HG03064 (cell line): Measurements from ENCODE around the gene NCBP3.
"Not testable (repeated sequence)": the region's sequence is repeated elsewhere in the genome, so short reads cannot be mapped to it uniquely, and the experiment has no call there.

Source experiments
- ATAC-seq: cut with Tn5 transposase; IDR thresholded peaks from one replicate; pipeline ENCODE4 v1.9.1; 2021; ENCODE audit warnings: low read depth; ENCODE audit not compliant: unreplicated experiment

NCBP3 gene

GRCh38 chr17:3848229-3848835 is 2.3 kb upstream of the NCBP3 start:
- no peak for ATAC-seq

- no peak for ATAC-seq
Measured at GRCh38 chr17:3847165-3847670, 1.2 kb upstream of the NCBP3 start.

- ATAC-seq: no peak
Measured at GRCh38 chr17:3846437-3847164, 555 bp upstream of the NCBP3 start.

GRCh38 chr17:3845291-3845620 is 790 bp downstream of the NCBP3 start:
- ATAC-seq: no peak

GRCh38 chr17:3844556-3844955 is 1.5 kb downstream of the NCBP3 start:
- not testable (repeated sequence) for ATAC-seq

- no peak for ATAC-seq
Measured at GRCh38 chr17:3843935-3844516, 2.0 kb downstream of the NCBP3 start.

- ATAC-seq: no peak
Measured at GRCh38 chr17:3838206-3838605, 7.8 kb downstream of the NCBP3 start.

- ATAC-seq: no peak
Measured at GRCh38 chr17:3836551-3836950, 9.5 kb downstream of the NCBP3 start.

GRCh38 chr17:3835410-3836229 is 10.4 kb downstream of the NCBP3 start:
- ATAC-seq: no peak

- ATAC-seq: no peak
Measured at GRCh38 chr17:3834811-3835210, 11.2 kb downstream of the NCBP3 start.

GRCh38 chr17:3828852-3829232 is 17.2 kb downstream of the NCBP3 start:
- no peak for ATAC-seq

GRCh38 chr17:3828151-3828851 is 17.7 kb downstream of the NCBP3 start:
- ATAC-seq: no peak

- no peak for ATAC-seq
Measured at GRCh38 chr17:3827124-3827773, 18.8 kb downstream of the NCBP3 start.

- ATAC-seq: no peak
Measured at GRCh38 chr17:3826191-3826590, 19.9 kb downstream of the NCBP3 start.

- ATAC-seq: no peak
Measured at GRCh38 chr17:3821101-3821500, 24.9 kb downstream of the NCBP3 start.

GRCh38 chr17:3818786-3819185 is 27.3 kb downstream of the NCBP3 start:
- ATAC-seq: no peak

GRCh38 chr17:3817851-3818605 is 28.0 kb downstream of the NCBP3 start:
- no peak for ATAC-seq

- ATAC-seq: no peak
Measured at GRCh38 chr17:3815925-3816324, 30.1 kb downstream of the NCBP3 start.

- ATAC-seq: no peak
Measured at GRCh38 chr17:3815122-3815521, 30.9 kb downstream of the NCBP3 start.
